ENCODE measurements around the gene MST1. TPM values are rescaled to one million over a fixed set of nuclear protein-coding genes. Genes with fewer than 3 reads are reported as not detected.

The MST1 gene
- total RNA-seq = 8.3 and 9.9 TPM in 2 replicates

GRCh38 chr3:49689046-49689907 is at the start of gene MST1, which contains the start of gene RNF123:
MST1 (minus strand) TSS chr3:49689474; CDS start chr3:49688691, 783 bp downstream.
RNF123 (plus strand) TSS chr3:49689557; CDS start chr3:49691166, 1,609 bp downstream.

GRCh38 chr3:49723628-49724551 is 34.6 kb upstream of the MST1 start, which contains the start of gene GMPPB:
GMPPB (minus strand) TSS chr3:49723951; CDS start chr3:49723726, 225 bp downstream.

GRCh38 chr3:49719214-49719884 is 30.1 kb upstream of the MST1 start, which contains the start of gene AMIGO3:
AMIGO3 (minus strand) TSS chr3:49719684; CDS start chr3:49719465, 219 bp downstream.

DNA sequence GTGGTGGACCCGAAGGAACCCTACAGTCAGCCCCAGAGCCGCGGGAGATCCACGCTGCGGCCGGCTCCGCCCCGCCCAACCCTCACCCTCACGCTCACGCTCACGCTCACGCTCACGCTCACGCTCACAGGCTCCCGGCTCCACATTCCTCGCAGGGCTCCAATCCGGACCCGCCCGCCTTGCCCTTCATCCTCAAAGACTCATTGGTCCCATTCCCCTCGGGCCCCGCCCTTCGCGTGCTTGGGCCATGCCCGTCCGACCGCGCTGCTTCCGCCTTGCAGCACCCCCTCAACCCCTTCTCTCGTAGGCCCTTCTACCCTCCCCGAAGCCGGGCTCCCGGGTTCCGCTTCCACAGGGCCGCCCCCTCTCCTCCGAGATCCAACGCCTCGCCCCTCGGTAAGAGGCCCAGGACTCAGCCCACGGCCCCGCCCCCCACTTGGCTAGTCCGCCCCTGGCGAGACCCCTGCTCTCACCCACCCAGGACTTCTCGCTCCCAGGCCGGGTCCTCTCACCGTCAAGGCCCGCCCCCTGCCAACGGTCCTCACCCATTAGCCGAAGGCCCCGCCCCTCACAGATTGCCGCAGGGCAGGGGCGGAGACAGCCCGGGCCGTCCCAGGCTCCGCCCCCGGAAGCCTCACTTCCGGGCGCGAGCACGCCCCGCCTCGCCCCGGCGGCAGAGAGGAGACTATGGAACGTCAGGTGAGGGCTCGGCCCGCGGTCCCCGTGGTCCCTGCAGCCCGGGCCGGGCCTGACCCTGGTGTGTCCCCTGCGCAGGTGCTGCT is 15.4 kb downstream of the MST1 start, which contains the start of gene APEH:
APEH (plus strand) TSS at position 637 of the 782 bp plus-strand sequence; CDS start at position 688, 51 bp downstream.

Other genes with a start within 250 kb of the MST1 start
- 14.0 and 17.2 TPM in 2 replicates for gene DAG1, start 219.2 kb downstream of the MST1 start, total RNA-seq
- gene BSN, start 135.0 kb downstream of the MST1 start, total RNA-seq = under 0.01 TPM in 2 replicates
- 103 and 115 TPM in 2 replicates for gene APEH, start 15.1 kb downstream of the MST1 start, total RNA-seq
- 18.8 and 22.7 TPM in 2 replicates for gene RNF123, start 83 bp upstream of the MST1 start, total RNA-seq
- gene AMIGO3, start 30.2 kb upstream of the MST1 start, total RNA-seq = under 0.01 and 0.34 TPM in 2 replicates
- gene GMPPB, start 34.5 kb upstream of the MST1 start, total RNA-seq = 16.5 and 25.4 TPM in 2 replicates
- gene IP6K1, start 97.1 kb upstream of the MST1 start, total RNA-seq = 23.2 and 31.9 TPM in 2 replicates
- gene CDHR4, start 110.4 kb upstream of the MST1 start, total RNA-seq = 0.16 and 0.43 TPM in 2 replicates
- gene INKA1, start 113.8 kb upstream of the MST1 start, total RNA-seq = 10.1 and 12.1 TPM in 2 replicates
- gene UBA7, start 124.5 kb upstream of the MST1 start, total RNA-seq = 53.9 and 64.4 TPM in 2 replicates
- gene TRAIP, start 167.1 kb upstream of the MST1 start, total RNA-seq = 0.77 and 2.4 TPM in 2 replicates
- gene CAMKV, start 180.4 kb upstream of the MST1 start, total RNA-seq = not detected in 2 replicates
- gene MST1R, start 214.4 kb upstream of the MST1 start, total RNA-seq = 0.32 and 0.86 TPM in 2 replicates
- gene MON1A, start 240.3 kb upstream of the MST1 start, total RNA-seq = 8.4 and 11.2 TPM in 2 replicates

Data from bronchial smooth muscle cell (primary cell).